A549 (cell line): ENCODE results near the gene PRKCG. TPM values are rescaled to one million over a fixed set of nuclear protein-coding genes. Genes with fewer than 3 reads are reported as not detected.

Experiments
- ATAC-seq, 2 experiments: fragments of 200-7000 bp in 1 of 2; fragments of >200 bp in 1 of 2; cut with Nextera tagmentation in 1 of 2; cut with Tn5 transposase in 1 of 2; 3 replicates each; pipeline versions ENCODE4 v1.8.0 to v1.9.1; 2018 to 2020; ENCODE audit warnings: mild to moderate bottlenecking in 1 of 2, moderate library complexity in 1 of 2
- CTCF ChIA-PET: fragments of 300-600 bp; sonication (Branson Sonifier 250); formaldehyde crosslinking; extraction: SDS; loops from one replicate; lab custom pipeline; 2021; ENCODE audit warnings: antibody characterized with exemption, inconsistent platforms; lab: Yijun Ruan, JAX
- POLR2A ChIA-PET: fragments of 350-600 bp; formaldehyde crosslinking; extraction: SDS; loops from one replicate; lab custom pipeline; 2021; ENCODE audit warnings: antibody characterized with exemption, inconsistent platforms; lab: Yijun Ruan, JAX
- DNase-seq, 2 experiments: peaks; one replicate each; pipeline versions ENCODE4 v3.0.0 to v3.0.0-alpha.2; 2011 to 2016; ENCODE audit warnings: low read depth in 1 of 2, low spot score in 1 of 2
- FAIRE-seq: peaks from 2 replicates; lab custom pipeline; 2011; peaks lifted over from hg19 to GRCh38; lab: Jason Lieb, UNC
- H3K27ac ChIP-seq, 2 experiments: fragments of >200 bp; sonication (Bioruptor Twin); formaldehyde crosslinking; 3 replicates each; pipeline ENCODE4 v1.5.1; 2016 to 2017
- H3K4me1 ChIP-seq: fragments of >200 bp; sonication (Bioruptor Twin); formaldehyde crosslinking; 3 replicates; pipeline ENCODE4 v1.6.1; 2016
- H3K4me2 ChIP-seq: fragments of >200 bp; sonication (Bioruptor Twin); formaldehyde crosslinking; 3 replicates; pipeline ENCODE4 v1.6.1; 2016
- H3K4me3 ChIP-seq: fragments of >200 bp; sonication (Bioruptor Twin); formaldehyde crosslinking; 3 replicates; pipeline ENCODE4 v1.5.1; 2016
- H3K9me3 ChIP-seq: fragments of >200 bp; sonication (Bioruptor Twin); formaldehyde crosslinking; 3 replicates; pipeline ENCODE4 v1.6.1; 2016
- CBX2 ChIP-seq: fragments of 200-600 bp; sonication (generic); IDR thresholded peaks from 2 replicates; pipeline ENCODE4 v1.6.1; 2016; ENCODE audit warnings: low read depth, mild to moderate bottlenecking, borderline replicate concordance
- CBX8 ChIP-seq: fragments of 200-600 bp; sonication (generic); IDR thresholded peaks from 2 replicates; pipeline ENCODE4 v1.6.1; 2016
- CEBPB ChIP-seq, 2 experiments: fragments of >200 bp in 1 of 2; sonication (Bioruptor Twin) in 1 of 2; formaldehyde crosslinking in 1 of 2; IDR thresholded peaks; 2 replicates each; pipeline ENCODE4 v1.6.1; 2012 to 2016
- CHD2 ChIP-seq: fragments of 150-350 bp; IDR thresholded peaks from 2 replicates; pipeline ENCODE4 v1.6.1; 2014; ENCODE audit warnings: low read length; ENCODE audit not compliant: partially characterized antibody
- EHF ChIP-seq: fragments of 250-450 bp; sonication (Bioruptor Pico); IDR thresholded peaks from 2 replicates; pipeline ENCODE4 v1.5.0; 2020; ENCODE audit warnings: mild to moderate bottlenecking
- ESRRA ChIP-seq: fragments of 150-350 bp; IDR thresholded peaks from 2 replicates; pipeline ENCODE4 v1.6.1; 2014; ENCODE audit warnings: mild to moderate bottlenecking, low read length, borderline replicate concordance
- JUN ChIP-seq, 2 experiments: fragments of >200 bp; sonication (Bioruptor Twin); formaldehyde crosslinking; IDR thresholded peaks; 2 replicates in 1 of 2; 3 replicates in 1 of 2; pipeline ENCODE4 v1.6.1; 2016 to 2017
- MAZ ChIP-seq: fragments of 150-350 bp; IDR thresholded peaks from 2 replicates; pipeline ENCODE4 v1.6.1; 2014; ENCODE audit warnings: antibody characterized with exemption, low read depth, low read length, borderline replicate concordance
- MYC ChIP-seq: IDR thresholded peaks from 2 replicates; pipeline ENCODE4 v1.6.1; 2012; ENCODE audit warnings: mild to moderate bottlenecking, inconsistent platforms, low read length, improper control_type of control experiment, borderline replicate concordance
- NFE2L2 ChIP-seq: fragments of 150-350 bp; conservative IDR thresholded peaks from 2 replicates; pipeline ENCODE4 v1.6.1; 2014; ENCODE audit warnings: low read length
- PHF8 ChIP-seq: fragments of 200-600 bp; sonication (generic); IDR thresholded peaks from 2 replicates; pipeline ENCODE4 v1.6.1; 2016; ENCODE audit warnings: low read depth, mild to moderate bottlenecking, antibody characterized with exemption, moderate library complexity, borderline replicate concordance
- POLR2AphosphoS2 ChIP-seq: conservative IDR thresholded peaks from 2 replicates; pipeline ENCODE4 v1.6.1; 2012; ENCODE audit warnings: low read length, improper control_type of control experiment, inconsistent platforms
- RARB ChIP-seq: fragments of 250-450 bp; sonication (Bioruptor Pico); IDR thresholded peaks from 2 replicates; pipeline ENCODE4 v1.8.0; 2021; ENCODE audit warnings: mild to moderate bottlenecking, moderate library complexity
- WGBS: methylation state at CpG from one replicate; pipeline ENCODE4 v1.1.6; 2017; ENCODE audit errors: missing lambda C conversion rate; 5-methylcytosine and 5-hydroxymethylcytosine counted together
- polyA plus RNA-seq, 4 experiments: library from polyadenylated mRNA; depleted of rRNA in 3 of 4; stranded (reverse); fragments of >200 nt; fragmentation: RNase III in 1 of 4; extraction: RNeasy Plus Mini Kit Qiagen cat#74134 plus additional on column Dnase treatment in 1 of 4; gene quantifications; 2 replicates in 3 of 4; 3 replicates in 1 of 4; pipeline ENCODE4 v1.2.3, GENCODE V29; 2011 to 2017
- TF ChIP-seq, protein P1 (sequence below): fragments of 200-600 bp; sonication (generic); IDR thresholded peaks from 2 replicates; pipeline ENCODE4 v1.6.1; 2016; ENCODE audit warnings: antibody characterized with exemption, mild to moderate bottlenecking, moderate library complexity
- TF ChIP-seq, protein P2 (sequence below): fragments of 450-650 bp; IDR thresholded peaks from 2 replicates; pipeline ENCODE4 v1.6.1; 2014; ENCODE audit warnings: antibody characterized with exemption
- TF ChIP-seq, protein P3 (sequence below): IDR thresholded peaks from 2 replicates; pipeline ENCODE4 v1.6.1; 2012; ENCODE audit warnings: low read depth, borderline replicate concordance

PRKCG gene
- polyA plus RNA-seq, 2 of the 4 experiments (the other 2 are of a cell fraction): 0.61 to 0.81 TPM

- TF ChIP-seq, protein P1, sequence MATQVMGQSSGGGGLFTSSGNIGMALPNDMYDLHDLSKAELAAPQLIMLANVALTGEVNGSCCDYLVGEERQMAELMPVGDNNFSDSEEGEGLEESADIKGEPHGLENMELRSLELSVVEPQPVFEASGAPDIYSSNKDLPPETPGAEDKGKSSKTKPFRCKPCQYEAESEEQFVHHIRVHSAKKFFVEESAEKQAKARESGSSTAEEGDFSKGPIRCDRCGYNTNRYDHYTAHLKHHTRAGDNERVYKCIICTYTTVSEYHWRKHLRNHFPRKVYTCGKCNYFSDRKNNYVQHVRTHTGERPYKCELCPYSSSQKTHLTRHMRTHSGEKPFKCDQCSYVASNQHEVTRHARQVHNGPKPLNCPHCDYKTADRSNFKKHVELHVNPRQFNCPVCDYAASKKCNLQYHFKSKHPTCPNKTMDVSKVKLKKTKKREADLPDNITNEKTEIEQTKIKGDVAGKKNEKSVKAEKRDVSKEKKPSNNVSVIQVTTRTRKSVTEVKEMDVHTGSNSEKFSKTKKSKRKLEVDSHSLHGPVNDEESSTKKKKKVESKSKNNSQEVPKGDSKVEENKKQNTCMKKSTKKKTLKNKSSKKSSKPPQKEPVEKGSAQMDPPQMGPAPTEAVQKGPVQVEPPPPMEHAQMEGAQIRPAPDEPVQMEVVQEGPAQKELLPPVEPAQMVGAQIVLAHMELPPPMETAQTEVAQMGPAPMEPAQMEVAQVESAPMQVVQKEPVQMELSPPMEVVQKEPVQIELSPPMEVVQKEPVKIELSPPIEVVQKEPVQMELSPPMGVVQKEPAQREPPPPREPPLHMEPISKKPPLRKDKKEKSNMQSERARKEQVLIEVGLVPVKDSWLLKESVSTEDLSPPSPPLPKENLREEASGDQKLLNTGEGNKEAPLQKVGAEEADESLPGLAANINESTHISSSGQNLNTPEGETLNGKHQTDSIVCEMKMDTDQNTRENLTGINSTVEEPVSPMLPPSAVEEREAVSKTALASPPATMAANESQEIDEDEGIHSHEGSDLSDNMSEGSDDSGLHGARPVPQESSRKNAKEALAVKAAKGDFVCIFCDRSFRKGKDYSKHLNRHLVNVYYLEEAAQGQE: peak; percentile 2; the same call in 1 of the 2 replicates
- TF ChIP-seq RARB: peak; percentile 68
- TF ChIP-seq, protein P2, sequence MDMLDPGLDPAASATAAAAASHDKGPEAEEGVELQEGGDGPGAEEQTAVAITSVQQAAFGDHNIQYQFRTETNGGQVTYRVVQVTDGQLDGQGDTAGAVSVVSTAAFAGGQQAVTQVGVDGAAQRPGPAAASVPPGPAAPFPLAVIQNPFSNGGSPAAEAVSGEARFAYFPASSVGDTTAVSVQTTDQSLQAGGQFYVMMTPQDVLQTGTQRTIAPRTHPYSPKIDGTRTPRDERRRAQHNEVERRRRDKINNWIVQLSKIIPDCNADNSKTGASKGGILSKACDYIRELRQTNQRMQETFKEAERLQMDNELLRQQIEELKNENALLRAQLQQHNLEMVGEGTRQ: no peak
- TF ChIP-seq CEBPB (IDR thresholded peaks at IDR 0.05): no peak
- no peak for TF ChIP-seq CHD2
Observed at GRCh38 chr19:53872762-53873161, 9.2 kb upstream of the PRKCG start (continued).

- Histone ChIP-seq H3K4me2 (no peak overlapping the region), H3K27ac (no peak overlapping the region), H3K9me3 (no peaks in the 10 kb centered on the region), H3K4me1 (peaks cover 10% of the 10 kb centered on the region; the same call in 2 of the 3 replicates), H3K4me3 (no peak overlapping the region)
- DNase-seq (no peak), FAIRE-seq (no peak), ATAC-seq (peak in 1 of 2 experiments; percentile 0; a peak in 3 of 6 replicates)
- 95% methylated on average over 51 of the region's 51 CpGs for WGBS
- TF ChIP-seq CBX2 (no peak), POLR2AphosphoS2 (0 out of 2 replicates have a peak, but pooled peaks have one; percentile 52)
- TF ChIP-seq, protein P2: peak; percentile 32
- ChIA-PET CTCF (interaction anchor here (0.7 to 1.5 kb wide), 4 partner anchors 8 to 156 kb away, joined by 3 to 5 read pairs (median 4); partner anchors contain the start of gene PRKCG), POLR2A (interaction anchor here (0.6 to 0.8 kb wide), 2 partner anchors 15 to 152 kb away, joined by 3 to 4 read pairs; no protein-coding TSS in a partner anchor)
Observed at GRCh38 chr19:53873773-53874605, 8.0 kb upstream of the PRKCG start.

- TF ChIP-seq CBX8 (no peak), NFE2L2 (no peak), JUN (IDR thresholded peaks at IDR 0.05) (no peak), MAZ (no peak), EHF (CRISPR knock-in tag) (no peak), POLR2AphosphoS2 (no peak), PHF8 (no peak), ESRRA (no peak), MYC (no peak)
- TF ChIP-seq, protein P1: no peak
- TF ChIP-seq, protein P3, sequence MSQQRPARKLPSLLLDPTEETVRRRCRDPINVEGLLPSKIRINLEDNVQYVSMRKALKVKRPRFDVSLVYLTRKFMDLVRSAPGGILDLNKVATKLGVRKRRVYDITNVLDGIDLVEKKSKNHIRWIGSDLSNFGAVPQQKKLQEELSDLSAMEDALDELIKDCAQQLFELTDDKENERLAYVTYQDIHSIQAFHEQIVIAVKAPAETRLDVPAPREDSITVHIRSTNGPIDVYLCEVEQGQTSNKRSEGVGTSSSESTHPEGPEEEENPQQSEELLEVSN: no peak
- no peak overlapping the region for H3K4me2 ChIP-seq
- H3K9me3 ChIP-seq: no peaks in the 10 kb centered on the region
- POLR2A ChIA-PET: interaction anchor here (0.8 kb wide), 1 partner anchor 14 kb away, joined by 3 read pairs; no protein-coding TSS in a partner anchor
- peaks cover 10% of the 10 kb centered on the region; the same call in 2 of the 3 replicates for H3K4me1 ChIP-seq
- no peak overlapping the region for H3K4me3 ChIP-seq
- H3K27ac ChIP-seq: no peak overlapping the region
- no peak for ATAC-seq
- DNase-seq: no peak
- CTCF ChIA-PET: interaction anchor here (0.5 to 1.5 kb wide), 4 partner anchors 33 to 211 kb away, joined by 3 to 5 read pairs (median 4); no protein-coding TSS in a partner anchor
- 92% methylated on average over 6 of the region's 6 CpGs for WGBS
- FAIRE-seq: no peak
Observed at GRCh38 chr19:53874606-53874990, 7.4 kb upstream of the PRKCG start.
